ENCODE measurements around the gene HNRNPR.

The HNRNPR gene

GRCh38 chr1:23368562-23369334, 24.7 kb upstream of the HNRNPR start:
- peak; percentile 77 to 86 for DNase-seq (ENCODE audit: low read depth in 2 of 2)

GRCh38 chr1:23367791-23368561, 23.9 kb upstream of the HNRNPR start:
- peak; percentile 97 to 98 for DNase-seq (ENCODE audit: low read depth in 2 of 2)

- DNase-seq (ENCODE audit: low read depth in 2 of 2), result no peak
Observed at GRCh38 chr1:23367451-23367790, 23.3 kb upstream of the HNRNPR start.

GRCh38 chr1:23366598-23366997, 22.5 kb upstream of the HNRNPR start:
- no peak for DNase-seq (ENCODE audit: low read depth in 2 of 2)

DNA sequence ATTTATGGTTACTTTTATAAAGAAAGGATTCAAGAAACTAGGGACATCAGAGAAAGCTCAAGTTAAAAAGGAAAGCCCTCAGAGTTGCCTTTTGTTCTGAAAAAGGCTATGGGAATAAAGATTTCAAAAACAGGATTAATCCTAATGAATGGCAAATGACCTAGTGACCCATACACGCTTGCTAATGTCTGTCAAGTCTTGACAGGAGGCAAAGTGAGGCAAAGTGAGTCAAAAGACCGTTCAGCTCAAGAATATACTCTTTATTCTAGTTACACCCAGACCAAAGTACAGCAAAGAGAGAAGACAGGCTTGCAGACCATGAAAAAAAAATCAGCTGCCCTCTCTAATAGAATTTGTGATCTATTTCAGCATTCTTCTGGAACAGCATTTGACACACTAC, 22.1 kb upstream of the HNRNPR start:
- DNase-seq (ENCODE audit: low read depth in 2 of 2), result no peak

DNA sequence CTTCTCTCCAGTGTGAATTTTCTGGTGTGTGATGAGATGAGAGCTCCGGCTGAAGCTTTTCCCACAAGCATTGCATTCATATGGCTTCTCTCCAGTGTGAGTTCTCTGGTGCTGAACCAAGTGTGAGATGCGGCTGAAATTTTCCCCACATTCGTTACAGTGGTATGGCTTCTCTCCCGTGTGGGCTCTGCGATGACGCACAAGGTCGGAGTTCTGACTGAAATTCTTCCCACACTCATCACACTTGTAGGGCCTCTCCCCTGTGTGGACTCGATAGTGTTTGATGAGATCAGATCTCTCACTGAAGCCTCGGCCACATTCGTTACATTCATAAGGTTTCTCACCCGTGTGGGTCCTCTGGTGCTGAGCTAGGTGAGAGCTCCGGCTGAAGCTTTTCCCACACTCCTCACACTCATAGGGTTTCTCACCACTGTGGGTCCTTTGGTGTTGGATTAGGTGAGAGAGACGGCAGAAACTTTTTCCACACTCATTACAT, 18.2 kb upstream of the HNRNPR start:
- DNase-seq (ENCODE audit: low read depth in 2 of 2), result no peak

GRCh38 chr1:23358310-23358875, 14.3 kb upstream of the HNRNPR start:
- DNase-seq (ENCODE audit: low read depth in 2 of 2), result no peak

GRCh38 chr1:23357138-23357908, 13.2 kb upstream of the HNRNPR start:
- DNase-seq (ENCODE audit: low read depth in 2 of 2), result no peak

GRCh38 chr1:23356471-23357137, 12.5 kb upstream of the HNRNPR start:
- no peak for DNase-seq (ENCODE audit: low read depth in 2 of 2)

GRCh38 chr1:23354245-23354644, 10.2 kb upstream of the HNRNPR start:
- DNase-seq (ENCODE audit: low read depth in 2 of 2), result no peak

DNA sequence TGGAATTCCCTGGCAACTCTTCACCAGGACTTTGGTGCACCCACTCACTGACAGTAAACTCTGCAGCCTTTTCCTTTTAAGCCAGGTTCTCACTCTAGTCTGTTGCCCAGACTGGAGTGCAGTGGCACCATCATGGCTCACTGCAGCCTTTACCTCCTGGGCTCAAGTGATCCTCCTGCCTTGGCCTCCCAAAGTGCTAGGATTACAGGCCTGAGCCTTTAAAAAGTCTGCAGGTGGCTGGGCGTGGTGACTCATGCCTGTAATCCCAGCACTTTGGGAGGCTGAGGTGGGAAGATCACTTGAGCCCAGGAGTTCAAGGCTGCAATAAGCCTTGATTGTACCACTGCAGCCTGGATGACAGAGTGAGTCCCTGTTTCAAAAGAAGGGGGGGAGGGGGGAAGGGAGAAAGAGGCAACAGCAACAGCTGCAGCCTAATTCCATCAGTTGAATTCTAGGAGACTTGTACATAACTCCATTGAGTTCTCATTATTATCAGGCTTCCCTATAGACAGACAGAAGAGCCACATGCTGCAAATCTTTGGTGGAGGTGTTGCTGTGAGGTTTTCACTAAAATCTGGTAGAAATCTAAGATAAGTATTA, 8.1 kb upstream of the HNRNPR start:
- DNase-seq (ENCODE audit: low read depth in 2 of 2), result no peak

- no peak for DNase-seq (ENCODE audit: low read depth in 2 of 2)
Observed at GRCh38 chr1:23345920-23346319, 1.8 kb upstream of the HNRNPR start.

DNA sequence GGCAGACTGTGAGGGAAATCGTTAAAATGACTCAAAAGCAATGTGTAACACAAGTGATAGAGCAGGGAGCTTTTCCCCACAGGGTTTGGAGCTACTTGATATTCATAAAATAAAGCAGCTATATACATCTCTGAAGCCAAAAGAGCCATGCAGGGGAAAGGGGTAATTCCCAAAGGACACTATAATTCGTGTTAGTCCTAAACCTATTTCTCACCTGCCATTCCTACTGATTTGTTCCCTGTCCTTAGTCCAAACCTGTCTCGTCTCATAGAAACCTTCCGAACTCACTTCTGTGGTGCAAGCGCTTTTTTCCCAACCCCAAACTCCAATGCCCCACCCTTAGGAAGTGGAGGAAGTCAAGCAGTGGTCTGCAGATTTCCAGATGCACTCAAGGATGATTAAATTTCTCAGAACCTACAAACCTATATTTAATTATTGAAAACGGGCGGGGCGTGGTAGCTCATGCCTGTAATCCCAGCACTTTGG, 946 bp upstream of the HNRNPR start:
- DNase-seq (ENCODE audit: low read depth in 2 of 2), result no peak

GRCh38 chr1:23343221-23344110, 618 bp downstream of the HNRNPR start:
- DNase-seq (ENCODE audit: low read depth in 2 of 2), result peak; percentile 44 to 55

- DNase-seq (ENCODE audit: low read depth in 2 of 2), result no peak
Observed at GRCh38 chr1:23341931-23342692, 2.0 kb downstream of the HNRNPR start.

- DNase-seq (ENCODE audit: low read depth in 2 of 2), result no peak
Observed at GRCh38 chr1:23339632-23340031, 4.5 kb downstream of the HNRNPR start.

DNA sequence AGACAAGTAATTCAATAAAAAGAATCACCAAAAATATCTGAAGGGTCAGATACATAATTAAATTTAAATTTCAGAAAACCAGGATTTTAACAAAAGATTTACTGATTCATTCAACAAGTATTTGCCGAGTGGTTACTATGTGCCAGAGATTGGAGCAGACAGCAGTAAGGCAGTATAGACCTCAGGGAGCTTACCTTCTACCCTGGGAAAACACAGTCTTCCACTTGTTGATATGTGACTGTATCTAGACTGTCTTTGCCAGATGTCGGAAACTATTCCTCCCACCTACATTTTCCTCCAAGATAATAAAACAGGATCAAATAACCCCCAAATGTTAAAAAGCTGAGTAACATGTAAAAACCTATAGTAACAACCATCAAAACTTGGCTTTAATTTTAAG, 6.2 kb downstream of the HNRNPR start:
- no peak for DNase-seq (ENCODE audit: low read depth in 2 of 2)

DNA sequence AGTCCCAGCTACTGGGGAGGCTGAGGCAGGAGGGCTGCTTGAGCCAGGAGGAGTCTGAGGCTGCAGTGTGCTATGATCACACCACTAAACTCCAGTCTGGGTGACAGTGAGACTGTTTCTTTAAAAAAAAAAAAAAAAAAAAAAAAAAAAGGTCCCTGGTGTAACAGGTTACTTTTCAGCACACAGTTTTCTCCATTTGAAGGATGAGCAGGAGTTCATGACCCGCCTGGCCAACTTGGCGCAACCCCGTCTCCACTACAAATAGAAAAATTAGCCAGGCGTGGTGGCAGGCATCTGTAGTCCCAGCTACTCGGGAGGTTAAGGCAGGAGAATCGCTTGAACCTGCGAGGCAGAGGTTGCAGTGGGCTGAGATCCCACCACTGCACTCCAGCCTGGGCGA, 12.4 kb downstream of the HNRNPR start:
- DNase-seq (ENCODE audit: low read depth in 2 of 2), result no peak

DNA sequence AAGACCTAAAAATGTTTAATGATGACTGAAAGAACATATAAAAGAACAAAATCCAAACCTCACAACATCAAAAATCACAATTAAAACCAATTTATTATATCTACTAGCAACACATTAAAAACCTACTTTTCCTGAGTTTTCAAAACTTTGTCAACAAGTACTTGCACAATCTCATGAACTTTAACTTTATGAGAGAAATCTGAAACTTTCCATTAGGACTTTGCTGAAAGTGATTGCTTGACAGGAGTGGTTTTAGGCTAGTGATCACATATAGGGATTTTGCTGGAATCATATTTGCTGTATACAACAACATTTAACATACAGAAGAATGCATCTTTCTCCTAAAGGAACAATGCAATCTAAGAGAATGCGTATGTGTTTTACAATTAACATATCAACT, 13.2 kb downstream of the HNRNPR start:
- DNase-seq (ENCODE audit: low read depth in 2 of 2), result no peak

All from stimulated activated CD8-positive, alpha-beta memory T cell treated with anti-CD3 and anti-CD28 coated beads, Interleukin-7, amount 100 ng/mL, for 4 hours (primary cell).